GM18907 (cell line): ENCODE measurements around the gene PLA2G2A.

Experiments used
- ATAC-seq: cut with Tn5 transposase; IDR thresholded peaks from one replicate; pipeline ENCODE4 v1.9.1; 2021; ENCODE audit warnings: mild to moderate bottlenecking, moderate library complexity; ENCODE audit not compliant: unreplicated experiment

PLA2G2A gene

DNA sequence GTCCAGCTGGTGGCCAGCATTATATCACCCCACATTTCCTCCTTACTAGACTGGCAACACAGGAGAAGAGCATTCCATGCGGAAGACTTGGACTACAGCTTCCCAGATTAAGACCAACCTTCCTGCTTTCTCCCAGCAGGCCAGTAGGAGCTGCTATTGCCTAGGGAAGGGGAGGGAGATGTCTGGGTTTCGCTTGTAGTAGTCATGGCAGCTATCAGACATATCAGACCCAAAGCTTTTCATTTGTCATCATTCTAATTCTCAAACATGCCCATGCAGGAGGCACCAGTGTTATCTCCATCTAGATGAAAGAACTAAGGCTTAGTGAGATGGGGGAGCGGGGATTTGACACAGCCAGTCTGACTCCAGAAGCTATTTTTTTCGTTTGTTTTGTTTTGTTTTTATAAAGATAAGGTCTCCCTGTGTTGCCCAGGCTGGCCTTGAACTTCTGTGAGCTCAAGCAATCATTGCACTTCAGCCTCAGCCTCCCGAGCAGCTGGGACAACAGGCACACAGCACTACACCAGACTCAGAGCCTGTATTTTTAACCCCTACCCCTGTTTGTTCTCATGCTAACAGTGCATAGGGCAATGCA, 4.5 kb downstream of the PLA2G2A start:
- ATAC-seq = no peak

DNA sequence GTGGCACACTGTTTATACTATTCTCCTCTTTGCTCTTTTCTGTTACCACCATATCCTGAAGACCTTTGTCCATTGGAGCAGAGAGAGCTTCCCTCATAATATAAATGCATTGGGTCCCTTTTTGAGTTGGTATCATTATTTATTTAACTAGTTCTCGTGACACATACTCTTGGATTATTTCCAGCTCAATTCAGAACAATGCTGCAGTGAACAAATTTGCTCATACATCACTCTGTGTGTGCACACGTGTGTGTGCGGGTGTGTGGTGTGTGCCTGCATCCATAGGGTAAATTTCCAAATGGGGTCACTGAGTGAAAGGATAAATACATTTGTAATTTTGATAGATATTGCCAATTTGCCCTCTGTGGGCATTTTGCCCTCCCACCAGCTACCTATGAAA, 5.8 kb downstream of the PLA2G2A start:
- no peak for ATAC-seq

DNA sequence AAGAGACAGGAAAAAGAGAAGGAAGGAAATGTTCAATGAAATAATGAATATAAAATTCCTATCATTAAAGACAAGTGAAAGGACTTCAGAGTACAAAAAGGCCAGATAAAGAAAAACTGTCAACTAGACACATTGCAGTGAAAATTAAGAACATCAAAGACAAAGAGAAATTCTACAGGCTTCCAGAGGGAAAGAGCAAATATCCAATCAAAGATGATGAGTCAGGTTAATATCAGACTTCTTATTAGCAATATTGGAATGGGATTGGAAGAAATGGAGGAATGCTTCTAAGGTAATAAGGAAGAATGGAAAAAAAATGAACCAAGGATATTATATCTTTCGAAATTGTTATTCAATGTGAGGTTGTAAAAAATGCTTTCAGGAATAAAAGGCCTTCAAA, 7.8 kb downstream of the PLA2G2A start:
- no peak for ATAC-seq

DNA sequence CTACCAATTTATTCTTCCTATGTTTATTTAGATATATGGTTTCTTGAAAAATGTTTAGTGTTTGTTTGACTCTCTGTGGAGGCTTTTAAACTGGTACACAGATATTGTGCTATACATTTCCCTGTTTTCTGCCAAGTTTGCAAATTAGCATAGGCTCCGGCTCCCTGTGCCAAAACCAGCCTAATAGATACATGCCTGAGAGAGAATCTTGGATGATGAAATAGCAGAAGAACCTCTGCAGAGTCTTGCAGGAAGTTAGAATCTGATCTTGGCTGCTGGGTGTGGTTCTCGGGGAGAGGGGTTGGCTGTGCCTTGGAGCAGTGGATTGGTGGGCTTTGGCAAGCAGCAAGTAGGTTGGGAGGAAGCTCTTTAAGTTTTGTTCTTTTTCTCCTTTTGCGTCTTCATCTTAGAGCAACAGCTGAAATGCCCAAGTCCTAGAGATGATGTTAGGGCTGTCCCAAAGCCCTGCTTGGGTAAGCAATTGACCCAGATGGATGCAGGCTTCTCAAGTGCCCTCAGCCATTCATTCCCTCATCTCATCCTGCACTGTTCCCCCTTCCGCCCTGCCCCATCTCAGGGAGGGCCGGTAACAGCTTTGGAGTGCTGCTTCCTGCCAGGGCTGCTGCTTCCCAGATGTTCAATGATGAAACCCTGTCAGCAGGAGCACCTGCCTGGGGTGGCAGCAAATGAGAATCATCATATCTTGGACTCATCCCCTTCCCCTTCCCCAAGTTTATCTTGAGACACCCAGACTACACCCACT, 9.3 kb downstream of the PLA2G2A start:
- ATAC-seq = no peak

DNA sequence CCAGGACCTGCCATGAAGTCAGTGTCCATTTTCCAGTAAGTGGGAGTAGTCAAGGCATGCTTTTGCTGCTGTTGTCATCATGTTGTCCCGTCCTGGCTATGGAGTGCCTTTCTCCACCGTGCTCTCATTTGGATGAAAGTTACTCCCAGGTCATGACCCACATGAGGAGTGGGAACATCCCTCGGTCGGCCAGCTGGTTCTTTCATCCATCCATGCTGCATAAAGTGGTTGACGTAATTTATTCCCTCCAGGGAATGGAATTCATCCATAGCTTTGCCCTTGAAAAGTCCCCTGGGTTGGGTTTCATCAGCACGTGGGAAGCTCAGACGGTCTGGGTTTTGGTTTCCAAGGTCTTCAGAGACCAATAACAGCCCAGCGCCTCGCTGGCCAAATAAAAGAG, 11.6 kb downstream of the PLA2G2A start:
- ATAC-seq = no peak

DNA sequence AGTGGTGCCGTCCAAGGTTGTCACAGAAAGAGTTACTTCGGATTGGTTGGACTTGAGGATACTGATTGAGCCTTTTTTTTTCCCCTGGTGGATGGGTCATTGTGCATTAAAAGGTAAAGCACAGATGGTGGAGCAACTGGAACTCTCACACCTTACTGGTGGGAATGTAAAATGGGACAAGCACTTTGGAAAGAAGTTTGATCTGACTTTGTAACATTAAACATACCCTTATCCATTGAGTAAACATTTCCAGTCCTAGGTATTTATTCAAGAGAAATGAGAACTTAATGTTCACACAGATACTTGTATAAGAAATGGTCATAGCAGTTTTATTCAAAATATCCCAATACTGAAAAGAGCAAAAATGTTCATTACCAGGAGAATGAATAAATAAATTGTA, 14.9 kb downstream of the PLA2G2A start:
- ATAC-seq = no peak

DNA sequence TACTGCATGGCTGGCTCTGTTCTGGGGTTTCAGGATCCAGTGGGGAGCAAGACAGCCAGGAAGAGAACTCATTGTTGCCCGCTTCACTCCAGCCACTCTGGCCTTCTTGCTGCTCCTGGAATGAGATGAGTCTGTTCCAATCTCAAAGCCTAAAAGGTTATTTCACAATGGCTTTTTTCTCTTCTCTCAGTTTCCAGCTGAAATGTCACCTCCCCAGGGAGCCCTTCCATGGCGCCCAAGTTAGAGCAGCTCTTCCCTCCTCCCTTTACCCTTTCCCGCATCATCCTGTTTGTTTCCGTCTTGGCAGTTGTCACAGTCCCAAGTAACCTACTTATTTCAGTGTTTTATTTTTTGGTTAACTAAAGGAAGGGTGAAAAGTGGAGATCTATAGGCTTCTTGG, 15.8 kb downstream of the PLA2G2A start:
- ATAC-seq = no peak

DNA sequence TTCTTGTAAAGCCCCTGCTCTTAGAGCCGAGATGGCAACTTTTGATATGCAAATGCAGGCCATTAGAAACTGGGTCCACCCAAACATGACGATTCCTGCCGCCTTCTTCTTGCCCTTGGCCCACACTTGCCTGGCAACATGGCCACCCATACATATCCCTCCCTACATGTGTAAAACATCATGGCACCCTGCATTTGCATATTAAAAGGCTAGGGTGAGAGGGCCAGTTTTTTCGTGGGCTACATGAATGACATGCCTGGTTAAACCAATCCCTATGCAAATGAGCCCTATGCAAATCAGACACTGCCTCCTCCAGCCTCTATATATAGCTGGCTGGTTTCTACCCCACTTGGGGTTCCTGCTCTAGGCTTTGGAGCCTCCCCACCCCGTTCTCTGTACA, 18.8 kb downstream of the PLA2G2A start:
- ATAC-seq = no peak

DNA sequence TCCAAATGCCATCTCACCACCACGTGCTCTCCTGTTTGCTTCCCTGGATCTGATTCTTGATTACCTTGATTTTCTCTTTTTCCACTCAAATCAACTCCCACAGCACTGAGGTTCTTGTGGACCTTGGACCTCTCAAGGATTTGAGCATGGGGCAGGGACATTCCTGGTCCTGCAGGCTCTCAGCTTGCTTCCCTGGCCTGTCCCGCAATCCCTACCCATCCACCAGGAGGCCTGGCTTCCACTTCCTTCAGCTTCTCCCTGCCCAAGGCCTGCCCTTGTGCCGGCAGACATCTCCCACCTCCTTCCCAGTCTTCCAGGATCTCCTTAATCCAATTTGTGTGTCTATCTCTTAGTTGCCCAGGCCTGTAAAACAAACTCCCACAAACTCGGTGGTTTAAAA, 21.6 kb downstream of the PLA2G2A start:
- no peak for ATAC-seq

DNA sequence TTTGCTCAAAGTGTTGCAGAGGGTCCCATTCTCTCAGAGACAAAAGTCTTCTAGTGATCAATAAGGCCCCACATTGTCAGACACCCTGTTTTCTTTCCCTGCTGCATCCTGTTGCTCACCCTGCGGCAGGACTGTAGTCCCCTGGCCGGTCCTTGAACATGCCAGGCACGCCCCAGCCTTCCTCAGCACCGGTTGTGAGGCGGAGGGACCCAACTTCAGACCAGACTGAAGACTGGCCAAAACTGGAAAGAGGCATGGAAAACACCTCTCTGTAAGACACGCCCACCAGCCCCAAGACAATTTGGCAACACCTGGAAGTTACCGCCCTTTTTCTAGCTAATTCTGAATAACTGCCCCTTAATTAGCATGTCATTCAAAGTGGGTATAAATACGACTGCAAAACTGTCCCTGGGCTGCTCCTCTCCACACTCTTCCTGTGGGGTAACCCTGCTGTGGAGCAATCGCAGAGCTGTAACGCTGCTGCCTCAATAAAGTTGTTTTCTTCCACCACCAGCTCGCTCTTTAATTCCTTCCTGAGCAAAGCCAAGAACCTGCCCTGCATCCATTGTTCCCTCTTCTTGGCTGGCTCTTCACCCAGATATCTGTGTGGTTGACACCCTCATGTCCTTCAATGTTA, 23.8 kb downstream of the PLA2G2A start:
- no peak for ATAC-seq

DNA sequence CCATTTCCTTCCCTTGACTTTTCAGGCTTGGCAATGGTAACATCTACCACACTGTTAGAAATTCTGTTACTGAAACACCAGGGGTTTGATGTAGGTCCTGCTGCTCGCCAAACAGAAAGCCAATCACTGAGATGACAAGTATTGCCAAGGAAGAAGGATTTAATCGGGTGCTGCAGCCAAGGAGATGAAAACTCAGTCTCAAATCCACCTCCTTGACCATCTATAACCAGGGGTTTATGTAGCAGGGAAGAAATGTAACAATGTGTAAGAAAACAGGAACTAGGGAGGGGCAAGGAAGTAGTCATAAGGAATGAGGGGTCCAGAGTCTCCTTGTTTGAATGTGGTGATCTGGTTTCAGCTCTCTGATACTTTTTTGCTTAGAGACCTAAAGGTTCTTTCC, 25.4 kb downstream of the PLA2G2A start:
- ATAC-seq = no peak

DNA sequence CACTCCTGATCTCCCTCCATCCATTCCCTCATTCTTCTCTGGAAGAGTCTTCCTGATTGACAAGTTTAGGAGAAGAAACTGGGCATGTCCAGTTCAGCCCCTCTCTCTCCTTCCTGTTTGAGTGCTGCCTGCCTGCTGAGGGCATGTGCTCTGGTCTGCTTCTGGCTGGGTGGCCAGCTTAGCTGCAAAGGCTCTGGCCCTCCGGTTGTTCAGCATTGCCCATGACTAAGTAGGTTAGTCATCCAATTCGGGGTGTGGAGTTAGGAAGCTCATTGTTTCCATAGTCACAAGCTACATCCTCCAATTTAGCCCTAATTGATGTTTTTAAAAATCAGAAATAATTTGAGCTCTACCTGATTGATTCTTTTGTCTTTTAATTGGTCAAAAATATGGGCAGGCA, 30.4 kb downstream of the PLA2G2A start:
- no peak for ATAC-seq

DNA sequence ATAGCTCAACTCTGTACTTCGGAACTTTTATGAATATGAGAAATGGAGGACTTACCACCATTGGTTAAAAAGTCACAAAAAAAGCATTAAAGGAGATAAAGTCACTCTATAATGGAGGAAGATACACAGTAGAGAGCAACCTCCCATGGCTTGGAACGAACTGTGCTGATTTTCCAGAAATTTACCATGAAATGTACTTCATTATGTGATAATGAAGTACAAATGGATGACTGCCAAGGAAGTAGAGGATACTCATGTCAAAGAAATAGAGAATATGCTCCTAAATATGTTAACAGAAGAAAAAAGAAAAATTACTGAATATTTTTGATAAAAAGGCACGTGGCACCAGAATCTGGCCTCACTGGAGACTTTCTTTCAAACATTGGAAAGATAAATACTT, 32.4 kb downstream of the PLA2G2A start:
- ATAC-seq = no peak

DNA sequence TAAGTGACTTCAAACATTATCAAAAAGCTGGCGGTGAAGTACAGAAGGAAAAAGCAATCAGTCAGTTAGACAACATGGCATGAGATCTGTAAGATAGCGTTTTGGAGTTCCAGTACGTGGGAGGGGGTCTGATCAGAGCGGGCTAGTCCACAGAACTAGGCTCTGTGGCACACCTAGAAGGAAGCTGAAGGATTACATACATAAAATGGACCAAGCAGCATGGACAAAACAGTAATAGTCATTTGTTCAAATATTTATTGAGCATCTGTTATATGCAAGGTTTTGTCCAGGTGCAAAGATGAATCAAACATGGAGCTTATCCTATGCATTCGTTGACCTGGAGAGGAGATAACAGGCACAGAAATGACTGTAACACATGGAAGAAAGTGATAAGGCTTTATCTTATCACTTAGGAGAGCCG, 33.1 kb downstream of the PLA2G2A start:
- no peak for ATAC-seq

DNA sequence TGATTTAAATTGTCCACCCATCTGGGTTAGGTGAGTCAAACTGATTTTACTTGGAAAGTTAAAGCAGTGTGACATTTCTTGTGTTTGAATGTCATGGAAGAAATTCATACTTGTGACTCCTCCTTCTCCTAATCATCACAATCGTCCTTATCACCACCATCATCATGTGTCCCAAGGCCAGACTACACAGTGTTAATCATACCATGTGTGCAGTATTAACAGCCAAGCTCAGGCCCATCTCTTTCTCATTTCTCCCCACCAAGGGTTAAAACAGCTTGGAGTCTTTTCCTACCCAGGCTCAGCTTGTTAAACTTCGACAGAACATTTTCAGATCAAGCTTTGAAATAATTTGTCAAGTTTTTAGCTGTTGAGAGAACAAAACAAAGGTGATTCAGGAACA, 33.5 kb downstream of the PLA2G2A start:
- no peak for ATAC-seq

DNA sequence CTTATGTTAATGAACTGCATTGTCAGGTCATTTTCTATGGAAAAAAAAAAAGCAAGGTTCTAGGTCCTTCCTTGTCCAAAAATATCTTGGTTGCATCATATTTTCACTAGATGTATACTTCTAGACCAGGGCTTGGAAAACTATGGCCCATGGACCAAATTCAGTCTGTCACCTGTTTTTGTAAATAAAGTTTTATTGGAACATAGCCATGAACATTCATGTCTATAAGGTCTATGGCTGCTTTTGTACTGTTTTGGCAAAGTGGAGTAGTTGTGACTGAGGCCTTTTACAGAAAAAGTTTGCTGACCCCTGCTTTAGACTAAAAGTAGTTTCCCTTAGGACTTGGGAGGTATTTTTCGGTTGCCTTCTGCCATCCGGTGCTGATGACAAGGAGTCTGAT, 36.8 kb downstream of the PLA2G2A start:
- ATAC-seq = no peak

DNA sequence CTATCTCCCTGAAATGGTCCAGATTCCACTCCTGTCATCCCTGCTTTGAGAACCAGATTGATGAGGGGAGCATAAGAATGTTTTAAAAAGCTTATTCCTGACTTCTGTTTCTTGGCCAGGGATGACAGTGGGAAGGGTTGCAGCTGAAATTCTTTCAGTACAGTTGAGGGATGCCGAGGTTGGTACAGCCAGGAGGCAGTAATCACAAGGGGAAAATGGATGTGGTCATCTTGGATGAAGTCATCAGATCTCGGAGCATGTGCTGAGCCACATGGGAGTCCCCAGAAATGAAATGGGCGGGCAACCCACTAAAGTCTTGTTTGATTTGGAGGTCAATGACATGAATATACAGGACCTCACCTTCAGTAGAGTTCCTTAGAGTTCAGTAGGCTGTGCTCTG, 37.3 kb downstream of the PLA2G2A start:
- ATAC-seq = no peak

DNA sequence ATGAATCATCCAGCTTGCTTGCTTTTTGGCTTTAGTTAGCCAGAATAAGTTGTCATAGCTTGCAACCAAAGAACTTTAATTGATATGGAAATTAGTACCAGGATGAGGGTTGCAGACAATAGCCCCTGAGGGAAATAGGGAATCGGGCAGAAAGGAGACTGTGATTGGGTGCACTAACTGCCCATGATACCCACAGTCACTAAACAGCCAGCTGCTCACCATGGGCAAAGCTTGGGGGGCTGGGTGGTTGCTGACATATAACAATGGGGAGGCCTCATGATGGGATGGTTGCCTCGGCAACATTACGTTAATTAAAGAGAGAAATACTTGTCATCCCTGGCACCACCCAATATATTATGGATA, 38.2 kb downstream of the PLA2G2A start:
- no peak for ATAC-seq

DNA sequence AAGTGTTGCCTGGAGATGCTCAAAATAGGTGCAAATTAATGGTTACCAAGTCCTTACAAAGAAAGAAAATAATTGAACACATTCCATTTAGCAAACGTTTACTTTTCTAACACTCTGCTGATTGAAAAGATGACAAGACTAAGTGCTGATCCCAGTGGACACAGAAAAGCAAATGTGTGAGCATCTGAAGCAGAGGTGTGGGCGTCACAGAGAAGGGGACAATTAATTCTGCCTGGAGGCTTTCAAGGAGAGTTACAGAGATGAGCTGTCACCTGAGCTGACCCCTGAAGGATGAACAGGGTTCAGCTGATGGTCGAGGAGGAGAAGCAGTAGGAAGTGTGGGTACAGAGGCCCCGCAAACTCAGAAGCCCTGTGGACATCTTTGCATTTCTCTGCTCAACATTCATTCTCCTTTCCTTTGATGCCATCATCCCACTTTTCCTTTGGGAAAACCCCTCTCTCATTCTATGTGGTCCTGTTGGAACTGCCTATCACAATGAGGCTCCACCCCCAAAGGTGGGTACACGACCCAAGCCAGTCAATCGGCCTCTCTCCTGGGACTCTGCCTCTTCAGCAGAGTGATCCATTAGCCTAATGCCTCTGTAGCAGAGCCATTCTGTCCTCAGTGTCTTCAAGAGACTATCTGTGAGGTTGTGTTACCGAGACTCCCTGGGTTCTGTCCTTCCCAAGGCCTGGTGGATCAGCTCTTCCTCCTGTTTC, 38.8 kb downstream of the PLA2G2A start:
- no peak for ATAC-seq

DNA sequence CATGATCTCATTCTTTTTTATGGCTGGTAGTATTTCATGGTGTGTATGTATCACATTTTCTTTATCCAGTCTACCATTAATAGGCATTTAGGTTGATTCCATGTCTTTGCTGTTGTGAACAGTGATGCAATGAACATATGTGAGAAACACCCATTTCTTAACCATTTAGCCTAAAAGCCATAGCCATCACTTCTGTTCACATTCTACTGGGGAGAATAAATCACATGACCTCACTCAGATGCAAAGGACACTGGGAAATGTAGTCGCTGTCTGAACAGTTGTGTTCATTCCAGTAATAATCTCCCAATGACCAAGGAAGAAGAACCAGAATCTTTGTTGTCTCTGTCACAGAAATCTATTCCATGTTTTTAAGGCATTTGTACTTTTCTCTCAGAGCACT, 40.9 kb downstream of the PLA2G2A start:
- no peak for ATAC-seq

DNA sequence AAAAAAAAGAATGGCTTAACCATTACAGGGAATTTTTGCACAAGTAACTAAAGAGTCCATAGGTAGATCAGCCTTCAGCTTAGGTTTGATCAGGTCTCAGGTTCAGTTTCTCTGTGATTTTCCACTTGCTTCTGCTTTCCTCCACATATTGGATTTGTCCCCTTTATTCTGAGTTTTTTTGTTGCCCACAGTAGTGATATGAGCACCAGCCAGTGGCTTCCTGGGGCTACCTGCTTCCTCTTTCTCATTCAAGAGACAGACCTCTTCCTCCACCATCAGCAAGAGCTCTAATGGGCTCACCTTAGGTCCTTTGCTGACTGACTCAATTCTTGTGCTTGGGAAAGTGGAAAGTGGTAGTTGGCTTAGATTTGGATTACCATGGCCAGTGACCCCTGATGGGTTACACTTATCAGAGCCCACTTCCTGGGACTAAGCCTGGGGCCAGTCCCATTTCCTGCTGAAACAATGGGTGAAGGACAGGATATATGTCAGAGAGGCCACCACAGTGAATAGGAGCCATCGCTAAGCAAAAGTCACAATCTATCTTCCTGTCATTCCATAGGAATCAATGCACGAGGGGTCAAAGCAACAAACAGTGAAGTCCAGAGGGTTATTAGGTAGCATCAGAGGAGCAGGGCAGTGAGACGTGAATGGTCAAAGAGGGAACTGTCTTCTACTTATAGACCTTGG, 43.2 kb downstream of the PLA2G2A start:
- no peak for ATAC-seq
